Keratinocyte (primary cell): Measurements from ENCODE around the gene CCDC9B.

ENCODE experiments used
- CTCF ChIP-seq, 3 experiments: IDR thresholded peaks in 1 of 3; conservative IDR thresholded peaks in 1 of 3; optimal IDR thresholded peaks in 1 of 3; 2 replicates in 2 of 3; 3 replicates in 1 of 3; pipeline versions ENCODE3 to v1.5.1; 2011; ENCODE audit warnings: low read length in 3 of 3, mild to moderate bottlenecking in 3 of 3, moderate library complexity in 2 of 3, control low read depth in 1 of 3, inconsistent platforms in 1 of 3; ENCODE audit not compliant: insufficient read depth in 2 of 3; ENCODE audit errors: extremely low read depth in 1 of 3
- EZH2 ChIP-seq: IDR thresholded peaks from one replicate; pipeline ENCODE4 v1.6.1; 2012; ENCODE audit warnings: inconsistent platforms, mild to moderate bottlenecking, low read length, moderate library complexity

- no peak for TF ChIP-seq CTCF (optimal IDR thresholded peaks at IDR 0.05 in 1 of 3, IDR thresholded peaks at IDR 0.05 in 1 of 3, conservative IDR thresholded peaks at IDR 0.05 in 1 of 3; ENCODE audit: extremely low read depth in 1 of 3, insufficient read depth in 2 of 3, low read length in 3 of 3)
- TF ChIP-seq EZH2 = no peak
Measured at GRCh38 chr15:40352281-40352901, 11.7 kb upstream of the CCDC9B start.
